HG03025 (cell line): Measurements from ENCODE around the gene C6orf118.

Experiments used
- ATAC-seq: cut with Tn5 transposase; IDR thresholded peaks from one replicate; pipeline ENCODE4 v1.9.1; 2021; ENCODE audit warnings: mild to moderate bottlenecking, moderate library complexity; ENCODE audit not compliant: unreplicated experiment, low FRiP score

Gene C6orf118

DNA sequence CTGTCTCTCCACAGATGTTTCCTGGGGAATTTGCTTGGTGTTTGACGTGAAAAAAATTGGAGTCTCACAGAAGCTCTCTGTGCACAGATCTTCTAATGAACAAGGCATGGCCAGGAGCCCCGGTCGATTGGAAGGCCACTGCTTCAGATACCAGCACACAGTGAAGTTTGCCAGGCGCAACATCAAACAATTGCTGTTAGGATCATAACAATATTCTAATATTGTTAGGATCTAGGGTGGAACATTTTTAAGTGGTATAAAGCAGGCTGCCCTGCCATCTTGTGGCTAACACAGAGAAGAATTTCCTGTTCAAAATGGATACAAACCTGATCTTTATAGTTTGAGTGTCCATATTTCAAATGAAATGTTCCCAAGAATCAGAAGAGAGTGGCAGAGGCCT, 64.1 kb downstream of the C6orf118 start:
- ATAC-seq = no peak

DNA sequence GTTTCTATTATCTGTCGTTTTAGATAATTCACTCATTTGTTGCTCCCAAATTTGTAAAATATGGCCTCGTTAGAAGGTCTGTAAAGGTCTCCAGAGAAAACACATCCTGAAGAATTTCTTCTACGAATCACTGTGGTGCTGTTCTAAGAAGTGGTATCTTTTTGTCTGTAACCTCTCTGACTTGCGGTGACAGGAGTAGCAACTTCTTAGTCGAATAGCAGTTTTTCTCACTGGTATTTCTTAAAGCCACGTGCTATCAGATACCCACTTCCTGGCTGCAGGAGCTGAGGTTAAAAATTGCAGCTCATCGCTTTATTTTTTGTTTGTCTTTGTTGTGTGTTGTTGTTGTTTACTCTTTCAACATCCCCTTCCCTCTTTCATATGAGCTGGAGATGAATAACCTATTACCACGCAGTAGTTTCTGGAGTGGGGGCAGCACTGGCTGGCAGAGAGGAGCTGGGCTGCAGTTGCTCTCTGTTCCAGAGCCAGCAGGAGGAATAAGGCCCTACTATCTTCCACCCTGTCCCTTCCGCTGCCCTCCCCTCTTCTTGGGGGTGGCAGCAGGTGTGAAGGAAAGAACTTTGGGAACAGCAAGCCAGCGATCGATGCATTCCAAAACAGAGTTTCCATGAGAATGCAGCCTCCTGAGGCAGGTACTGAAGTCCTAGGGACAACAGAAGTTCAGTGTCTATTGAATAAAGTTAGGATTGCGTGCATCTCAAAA, 64.7 kb downstream of the C6orf118 start:
- ATAC-seq = no peak

DNA sequence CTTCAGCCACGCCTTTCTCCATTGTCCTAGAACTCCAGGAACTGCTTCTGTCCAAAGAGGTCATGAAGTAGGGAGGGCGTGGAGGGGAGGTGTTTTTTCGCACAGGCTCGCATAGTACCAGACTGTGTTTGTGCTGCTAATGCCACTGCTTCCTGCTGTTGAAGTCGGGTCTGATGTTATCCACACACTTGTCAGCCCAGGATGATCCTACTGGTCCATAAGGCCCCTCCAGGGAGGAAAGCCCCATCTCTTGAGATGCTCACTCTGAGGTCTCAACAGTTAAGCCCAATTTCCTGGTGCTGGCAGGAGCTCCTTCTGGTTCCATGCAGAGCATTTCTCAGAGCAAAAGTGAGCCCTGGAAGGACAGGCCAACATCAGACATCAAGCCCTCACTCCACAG, 65.6 kb downstream of the C6orf118 start:
- ATAC-seq = no peak

DNA sequence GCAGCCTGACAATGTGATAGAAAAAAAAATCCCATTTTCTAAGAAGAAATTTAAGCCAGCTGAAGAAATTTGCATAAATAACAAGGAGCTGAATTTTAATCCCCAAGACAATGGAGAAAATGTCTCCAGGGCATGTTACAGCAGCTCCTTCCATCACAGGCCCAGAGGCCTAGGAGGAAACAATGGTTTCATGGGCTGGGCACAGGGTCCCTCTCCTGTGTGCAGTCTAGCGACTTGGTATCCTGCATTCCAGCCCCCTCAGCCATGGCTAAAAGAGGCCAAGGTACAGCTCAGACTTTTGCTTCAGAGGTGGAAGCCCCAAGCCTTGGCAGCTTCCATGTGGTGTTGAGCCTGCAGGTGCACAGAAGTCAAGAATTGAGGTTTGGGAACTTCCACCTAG, 73.1 kb downstream of the C6orf118 start:
- ATAC-seq = no peak

DNA sequence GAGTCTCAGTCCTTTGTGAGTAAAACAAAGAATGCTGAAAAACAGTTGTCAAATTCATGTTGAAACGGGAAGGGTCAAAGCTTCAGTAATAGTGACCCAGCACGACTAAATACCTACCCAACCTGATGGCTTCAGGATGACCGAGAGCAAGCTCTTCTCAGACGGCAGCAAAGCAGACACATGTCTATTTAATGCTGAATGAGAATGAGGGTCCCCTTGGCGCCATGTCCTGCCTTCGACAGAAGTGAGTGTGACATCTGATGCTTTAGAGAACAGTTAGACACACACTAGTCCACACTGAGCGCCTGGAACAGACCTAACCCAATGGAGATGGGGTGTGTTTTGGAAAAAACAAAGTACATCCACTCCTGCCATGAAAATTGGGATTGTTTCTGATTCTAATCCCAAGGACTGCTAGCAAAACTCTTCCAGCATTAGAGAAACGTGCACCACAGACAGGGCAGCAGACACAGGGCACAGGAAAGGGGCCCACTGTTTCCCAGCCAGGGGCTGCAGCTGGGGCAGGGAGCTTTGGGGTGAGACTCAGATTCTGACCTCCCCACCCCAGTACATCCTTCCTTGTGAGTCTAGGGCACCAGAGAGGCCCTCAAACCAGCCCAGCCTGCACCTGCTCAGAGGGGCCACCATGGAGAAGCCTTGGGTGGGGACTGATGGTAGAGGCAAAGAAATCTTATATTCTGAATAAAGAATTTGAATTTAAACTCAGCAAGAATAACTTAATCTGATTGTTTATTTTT, 76.5 kb downstream of the C6orf118 start:
- ATAC-seq = no peak

DNA sequence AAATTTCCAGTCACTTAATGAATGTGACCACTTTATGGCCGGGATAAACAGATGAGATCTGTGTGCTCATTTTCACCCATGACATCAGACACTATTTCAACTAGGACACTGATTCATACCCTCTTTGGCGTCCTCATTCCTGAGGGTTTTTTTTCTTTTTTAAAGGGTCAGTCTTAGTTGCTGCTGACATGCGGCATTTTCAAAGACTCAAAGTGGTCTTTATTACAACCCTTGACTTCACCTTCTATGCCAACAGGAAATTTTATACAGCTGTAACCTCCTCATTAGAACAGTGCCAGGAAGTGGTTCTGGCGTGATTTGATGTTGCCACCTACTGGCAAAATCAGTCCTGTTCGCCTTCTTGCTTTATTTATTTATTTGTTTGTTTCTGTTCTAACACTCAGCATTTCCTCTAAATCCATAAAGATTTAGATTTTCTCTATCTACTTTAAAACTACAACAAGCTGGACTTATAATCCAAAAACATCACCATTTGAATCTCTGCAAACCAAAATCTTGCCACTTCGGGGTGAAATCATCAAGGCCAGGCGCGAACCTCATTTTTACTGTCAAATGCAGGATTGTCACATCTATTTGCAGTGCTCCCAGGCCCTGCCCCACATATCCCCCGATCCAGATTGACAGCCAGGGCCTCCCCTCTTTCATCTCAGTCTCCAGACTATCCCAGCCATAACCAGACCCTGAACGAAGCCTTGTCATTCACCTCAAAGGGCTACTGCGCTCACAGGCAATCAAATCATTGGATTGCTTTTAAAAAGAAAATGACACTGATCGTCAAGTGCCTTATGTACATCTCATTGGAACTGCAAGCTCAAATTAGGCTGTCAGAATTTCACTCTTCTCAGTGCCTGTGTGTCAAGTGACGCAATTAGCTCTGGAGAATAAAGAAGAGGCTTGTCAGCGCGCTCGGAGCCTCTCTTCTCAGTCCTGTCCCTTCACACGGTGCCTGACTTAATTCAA, 77.5 kb downstream of the C6orf118 start:
- no peak for ATAC-seq

DNA sequence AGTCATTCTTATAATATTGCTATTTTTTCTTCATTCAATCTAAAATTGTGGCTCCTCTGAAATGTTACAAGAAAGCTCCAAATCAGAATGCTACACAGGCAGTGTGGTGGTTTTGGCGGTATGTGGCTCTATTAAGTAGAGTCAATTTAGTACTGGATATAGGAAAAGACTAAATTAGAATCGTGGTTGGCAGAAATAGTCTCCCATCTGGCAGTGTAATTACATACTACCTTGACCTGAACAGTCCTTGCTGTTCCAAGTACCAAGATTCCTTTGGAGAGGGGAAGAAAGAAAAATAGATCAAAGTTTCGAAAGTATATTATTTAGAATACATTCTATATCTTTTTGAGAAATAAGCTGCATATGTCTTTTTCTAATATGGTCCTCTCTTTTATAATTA, 78.2 kb downstream of the C6orf118 start:
- no peak for ATAC-seq
